B cell (primary cell): ENCODE results near the gene ADGRA1.

Source experiments
- CTCF ChIP-seq: fragments of 200-600 bp; IDR thresholded peaks from one replicate; pipeline ENCODE4 v1.8.0; 2022; ENCODE audit warnings: antibody characterized with exemption, mild to moderate bottlenecking
- EZH2 ChIP-seq: IDR thresholded peaks from 2 replicates; pipeline ENCODE4 v1.6.1; 2012; ENCODE audit warnings: borderline replicate concordance, low read depth, mild to moderate bottlenecking, moderate library complexity, low read length; ENCODE audit not compliant: insufficient read depth, poor library complexity, severe bottlenecking

- TF ChIP-seq CTCF (no peak), EZH2 (no peak)
Observed at GRCh38 chr10:133179128-133179520, 91.4 kb downstream of the ADGRA1 start.
